ENCODE results near the gene XRCC1.
"Not testable (repeated sequence)": the region's sequence is repeated elsewhere in the genome, so short reads cannot be mapped to it uniquely, and the experiment has no call there.

The XRCC1 gene

GRCh38 chr19:43598445-43599240, 23.3 kb upstream of the XRCC1 start:
- no peak for DNase-seq

- no peak for DNase-seq
Observed at GRCh38 chr19:43597876-43598275, 22.5 kb upstream of the XRCC1 start.

GRCh38 chr19:43596842-43597461, 21.6 kb upstream of the XRCC1 start:
- DNase-seq = no peak

- DNase-seq = peak; percentile 99
Observed at GRCh38 chr19:43595999-43596841, 20.9 kb upstream of the XRCC1 start, which contains the start of the genes IRGQ and ZNF576. Gene IRGQ, minus strand, starts transcription at chr19:43596134. Its CDS starts 796 bp downstream, at chr19:43595338. Gene ZNF576, plus strand, starts transcription at chr19:43596595. Its CDS starts 514 bp downstream, at chr19:43597109.

- DNase-seq = no peak
Observed at GRCh38 chr19:43595605-43595998, 20.3 kb upstream of the XRCC1 start.

GRCh38 chr19:43594710-43595604, 19.6 kb upstream of the XRCC1 start:
- peak; percentile 56 for DNase-seq

GRCh38 chr19:43594081-43594697, 18.9 kb upstream of the XRCC1 start:
- DNase-seq = no peak

- no peak for DNase-seq
Observed at GRCh38 chr19:43592800-43593350, 17.5 kb upstream of the XRCC1 start.

- DNase-seq = no peak
Observed at GRCh38 chr19:43591904-43592772, 16.8 kb upstream of the XRCC1 start.

- DNase-seq = no peak
Observed at GRCh38 chr19:43589678-43590077, 14.4 kb upstream of the XRCC1 start.

- no peak for DNase-seq
Observed at GRCh38 chr19:43589277-43589676, 13.9 kb upstream of the XRCC1 start.

- not testable (repeated sequence) for DNase-seq
Observed at GRCh38 chr19:43587029-43587428, 11.7 kb upstream of the XRCC1 start.

- no peak for DNase-seq
Observed at GRCh38 chr19:43586346-43586745, 11.0 kb upstream of the XRCC1 start.

- no peak for DNase-seq
Observed at GRCh38 chr19:43584484-43584883, 9.2 kb upstream of the XRCC1 start.

- DNase-seq = no peak
Observed at GRCh38 chr19:43582495-43582894, 7.2 kb upstream of the XRCC1 start.

GRCh38 chr19:43581467-43581866, 6.1 kb upstream of the XRCC1 start:
- DNase-seq = no peak

- DNase-seq = no peak
Observed at GRCh38 chr19:43578787-43579186, 3.5 kb upstream of the XRCC1 start.

GRCh38 chr19:43575955-43576878, 890 bp upstream of the XRCC1 start:
- DNase-seq = no peak

- peak; percentile 14 for DNase-seq
Observed at GRCh38 chr19:43574424-43575155, 737 bp downstream of the XRCC1 start.

All from fibroblast of skin of right biceps (primary cell).